ENCODE measurements around the gene CLEC19A.

DNA sequence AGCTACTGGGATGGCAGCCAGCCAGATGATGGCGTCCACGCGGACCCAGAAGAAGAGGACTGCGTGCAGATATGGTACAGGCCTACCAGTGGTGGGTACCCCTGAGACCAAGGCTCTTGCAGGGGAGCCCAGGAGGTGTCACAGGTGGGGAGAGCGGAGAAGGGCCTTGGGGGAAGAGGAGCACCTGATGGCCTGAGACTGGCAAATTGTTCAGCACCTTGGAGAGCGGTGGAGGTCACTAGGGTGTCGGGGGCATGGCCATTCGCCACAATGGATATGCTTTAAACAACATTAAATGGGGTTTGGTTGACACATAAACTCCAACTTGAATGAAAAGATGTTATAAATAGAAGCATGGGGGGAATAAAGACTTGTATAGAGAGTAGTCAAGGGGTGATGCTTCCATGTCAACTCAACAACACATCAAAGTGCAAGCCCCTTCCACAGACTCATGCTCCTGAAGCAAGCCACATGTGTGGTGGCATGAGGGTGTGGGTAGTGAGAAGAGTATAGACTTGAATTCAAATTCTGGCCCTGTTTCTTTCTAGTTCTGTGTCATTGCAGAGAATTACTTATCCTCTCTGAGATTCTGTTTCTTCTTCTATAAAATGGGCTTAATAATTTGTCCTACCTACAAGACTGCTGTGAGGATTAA lies 22.2 kb downstream of the CLEC19A start:
- TF ChIP-seq CTCF (IDR thresholded peaks at IDR 0.05) (no peak), POLR2A (IDR thresholded peaks at IDR 0.05) (no peak)
